NOMO-1 treated with DMSO at 0.1 percent for 48 hours (cell line): ENCODE data around the gene EFCC1.

Experiments
- DNase-seq: peaks from one replicate; lab custom pipeline; 2025; ENCODE audit not compliant: unreplicated experiment; lab: John Stamatoyannopoulos, UW

Gene EFCC1

GRCh38 chr3:128994173-128994512 lies 7.0 kb upstream of the EFCC1 start:
- DNase-seq: no peak

- DNase-seq: no peak
Measured at GRCh38 chr3:128994581-128995546, 6.2 kb upstream of the EFCC1 start.

- no peak for DNase-seq
Measured at GRCh38 chr3:128995737-128996136, 5.4 kb upstream of the EFCC1 start.

- peak; percentile 98 for DNase-seq
Measured at GRCh38 chr3:128996200-128996599, 4.9 kb upstream of the EFCC1 start.

- DNase-seq: no peak
Measured at GRCh38 chr3:128996726-128997125, 4.4 kb upstream of the EFCC1 start.

- peak; percentile 80 for DNase-seq
Measured at GRCh38 chr3:128997486-128998133, 3.5 kb upstream of the EFCC1 start.

GRCh38 chr3:128998561-128998960 lies 2.5 kb upstream of the EFCC1 start:
- peak; percentile 27 for DNase-seq

- DNase-seq: no peak
Measured at GRCh38 chr3:128999102-128999501, 2.0 kb upstream of the EFCC1 start.

- no peak for DNase-seq
Measured at GRCh38 chr3:129000742-129001100, 383 bp upstream of the EFCC1 start.

GRCh38 chr3:129001806-129002572 lies 885 bp downstream of the EFCC1 start:
- peak; percentile 46 for DNase-seq

- DNase-seq: no peak
Measured at GRCh38 chr3:129002573-129003569, 1.8 kb downstream of the EFCC1 start.

GRCh38 chr3:129003578-129004112 lies 2.5 kb downstream of the EFCC1 start:
- no peak for DNase-seq

- DNase-seq: no peak
Measured at GRCh38 chr3:129004639-129005295, 3.7 kb downstream of the EFCC1 start.

GRCh38 chr3:129005526-129006303 lies 4.6 kb downstream of the EFCC1 start:
- peak; percentile 15 for DNase-seq

GRCh38 chr3:129006864-129007263 lies 5.8 kb downstream of the EFCC1 start:
- no peak for DNase-seq

- no peak for DNase-seq
Measured at GRCh38 chr3:129007792-129008191, 6.7 kb downstream of the EFCC1 start.

- DNase-seq: no peak
Measured at GRCh38 chr3:129009266-129009665, 8.2 kb downstream of the EFCC1 start.

GRCh38 chr3:129010310-129010956 lies 9.3 kb downstream of the EFCC1 start:
- no peak for DNase-seq
